NCI-H69 (cell line): ENCODE data around the gene ABHD10.
A peak's percentile ranks its signal among the peaks of the same experiment; 100 is the strongest.

Experiments
- DNase-seq: peaks from one replicate; lab custom pipeline; 2025; lab: John Stamatoyannopoulos, UW

The ABHD10 gene

DNA sequence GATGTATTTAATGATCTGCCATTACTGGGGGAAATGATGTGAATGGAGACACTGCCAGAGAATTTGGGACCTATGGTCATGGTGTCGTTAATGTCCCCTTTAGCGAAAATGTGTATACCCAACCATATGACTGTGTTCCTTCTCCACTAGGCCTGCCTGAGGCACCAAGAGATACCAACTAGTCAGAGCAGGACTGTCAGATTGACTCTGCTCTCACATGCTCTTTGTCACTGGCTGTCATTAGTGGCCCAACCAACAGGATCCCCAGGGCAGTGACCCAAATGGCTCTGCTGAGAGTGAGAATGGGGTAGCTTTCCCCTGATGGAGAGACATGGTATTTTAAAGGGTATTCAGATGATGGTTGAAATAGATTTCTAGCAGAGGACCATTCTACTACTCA is 22.7 kb downstream of the ABHD10 start:
- DNase-seq: no peak

- no peak for DNase-seq
Observed at GRCh38 chr3:112002096-112002971, 23.5 kb downstream of the ABHD10 start.

GRCh38 chr3:112003321-112004080 is 24.7 kb downstream of the ABHD10 start:
- no peak for DNase-seq

DNA sequence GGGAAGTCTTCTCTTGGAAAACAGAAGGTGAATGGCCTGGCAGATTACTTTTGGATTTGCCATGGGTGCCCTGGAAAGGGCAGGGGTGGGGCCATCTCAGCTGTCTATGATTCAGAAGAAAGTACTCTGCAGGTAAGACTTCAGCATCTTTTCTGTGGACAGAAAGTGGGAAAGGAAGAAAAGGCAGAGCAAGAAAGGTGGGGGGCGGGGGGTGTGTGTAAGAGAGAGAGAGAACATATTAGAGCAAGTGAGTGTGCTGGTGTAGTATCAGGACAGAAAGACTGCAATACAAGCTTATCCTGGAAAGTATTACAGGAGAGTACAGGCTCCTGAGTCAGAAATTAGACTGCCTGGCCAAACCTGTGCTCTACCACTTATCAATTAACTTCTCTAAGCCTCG is 25.4 kb downstream of the ABHD10 start:
- no peak for DNase-seq

DNA sequence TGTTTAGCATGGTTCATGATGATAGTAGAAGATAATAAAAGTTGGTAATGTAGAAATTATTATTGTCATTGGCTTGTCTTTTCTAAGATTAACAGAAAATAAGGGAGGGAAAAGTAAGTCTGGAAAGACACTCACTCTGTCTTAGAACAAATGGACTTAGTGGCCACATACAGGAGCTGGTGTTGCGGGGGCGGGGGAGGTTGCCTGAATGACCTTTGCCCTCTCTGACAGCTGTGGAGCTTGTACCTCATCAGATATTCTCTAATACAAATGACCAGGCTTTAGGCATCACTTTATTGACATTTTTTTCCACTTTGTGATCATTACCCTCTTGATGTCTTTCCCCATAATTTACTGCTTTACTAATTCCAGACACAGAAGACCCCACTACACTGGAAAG is 25.8 kb downstream of the ABHD10 start:
- DNase-seq: no peak

DNA sequence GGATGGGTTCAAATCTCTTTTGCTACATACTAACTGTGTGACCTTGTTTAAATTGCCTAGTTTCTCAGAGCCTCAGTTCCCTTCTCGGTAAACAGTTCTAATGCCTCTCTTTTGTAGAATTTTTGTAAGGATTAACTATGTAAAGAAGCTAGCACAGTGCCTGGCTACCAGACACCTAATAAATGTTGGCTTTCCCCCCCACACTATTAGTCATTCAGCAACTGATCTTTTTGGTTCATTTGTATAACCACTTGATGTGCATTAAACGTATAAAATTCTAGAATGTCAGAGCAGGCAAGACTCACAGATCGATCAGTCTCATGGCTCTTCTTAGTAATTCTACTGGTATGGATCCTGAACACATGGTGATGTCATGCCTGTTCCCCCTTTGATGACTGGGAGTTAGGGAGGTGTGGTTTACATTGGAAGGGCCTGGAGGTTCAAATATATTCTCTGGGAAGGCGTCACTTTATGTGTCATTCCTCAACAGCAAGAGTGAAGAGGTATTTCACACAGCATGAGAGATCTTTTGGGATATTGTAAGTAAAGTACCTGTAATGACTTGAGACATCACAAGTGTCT is 26.4 kb downstream of the ABHD10 start:
- DNase-seq: no peak

DNA sequence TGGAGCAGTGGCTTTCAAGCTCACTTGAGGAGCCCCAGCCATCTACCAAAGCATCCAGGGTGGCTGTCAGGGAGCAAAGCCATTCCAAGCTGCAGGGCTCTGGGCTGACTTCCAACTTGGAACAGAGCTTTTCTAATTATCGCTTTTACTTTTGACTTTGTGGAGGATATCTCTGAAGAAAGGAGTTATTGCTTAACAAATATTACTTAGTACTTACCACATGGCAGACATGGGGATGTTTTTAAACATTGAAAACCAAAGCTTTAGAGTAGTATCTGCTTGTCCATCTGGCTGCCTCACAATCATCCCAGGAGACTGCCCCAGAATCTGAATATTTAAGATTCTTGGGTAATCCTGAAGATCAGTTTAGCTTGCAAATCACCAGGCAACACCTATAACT is 28.8 kb downstream of the ABHD10 start:
- DNase-seq: peak; percentile 61

DNA sequence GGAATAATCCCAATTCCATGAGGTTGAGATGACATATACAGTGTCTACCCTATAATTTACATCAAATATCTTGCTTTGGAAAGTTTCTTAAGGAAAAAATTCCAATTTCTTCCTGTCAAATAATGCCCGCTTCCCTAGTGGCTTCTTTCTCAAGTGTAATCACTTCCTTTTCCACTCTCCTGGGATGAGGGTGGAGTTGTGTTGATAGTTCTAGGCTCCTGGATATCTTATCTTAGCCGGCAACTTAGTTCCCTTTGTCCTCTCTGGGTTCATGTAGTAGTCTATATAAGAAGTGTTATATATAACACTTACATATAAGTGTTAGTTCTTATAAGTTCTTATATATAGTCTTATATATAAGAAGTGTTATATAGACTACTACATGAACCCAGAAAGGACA is 30.8 kb downstream of the ABHD10 start:
- no peak for DNase-seq

DNA sequence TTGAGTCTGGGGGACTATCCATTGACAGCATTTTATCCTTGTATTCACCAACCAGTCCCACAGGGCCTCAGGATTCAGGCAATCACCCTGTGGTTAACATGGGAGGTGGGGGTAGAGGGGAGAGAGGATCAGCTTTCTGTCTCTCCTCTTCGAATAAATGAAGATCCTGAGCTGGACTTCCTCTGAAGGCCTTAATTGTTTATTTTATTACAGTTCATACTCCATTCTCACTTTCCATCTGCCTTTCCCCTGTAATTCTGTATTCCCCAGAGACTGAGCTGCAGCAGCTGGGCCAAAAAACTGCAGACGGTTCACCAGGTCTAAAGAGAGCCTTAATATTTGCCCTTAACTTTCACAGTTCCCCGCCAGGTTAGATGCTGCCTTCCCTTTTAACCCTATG is 31.8 kb downstream of the ABHD10 start:
- DNase-seq: peak; percentile 91

GRCh38 chr3:112011376-112011940 is 32.6 kb downstream of the ABHD10 start:
- DNase-seq: no peak

- DNase-seq: peak; percentile 33
Observed at GRCh38 chr3:112012205-112012992, 33.6 kb downstream of the ABHD10 start.

GRCh38 chr3:112013058-112013783 is 34.4 kb downstream of the ABHD10 start:
- peak; percentile 50 for DNase-seq

GRCh38 chr3:112013784-112014143 is 34.9 kb downstream of the ABHD10 start:
- no peak for DNase-seq

- DNase-seq: peak; percentile 40
Observed at GRCh38 chr3:112017091-112017490, 38.3 kb downstream of the ABHD10 start.

DNA sequence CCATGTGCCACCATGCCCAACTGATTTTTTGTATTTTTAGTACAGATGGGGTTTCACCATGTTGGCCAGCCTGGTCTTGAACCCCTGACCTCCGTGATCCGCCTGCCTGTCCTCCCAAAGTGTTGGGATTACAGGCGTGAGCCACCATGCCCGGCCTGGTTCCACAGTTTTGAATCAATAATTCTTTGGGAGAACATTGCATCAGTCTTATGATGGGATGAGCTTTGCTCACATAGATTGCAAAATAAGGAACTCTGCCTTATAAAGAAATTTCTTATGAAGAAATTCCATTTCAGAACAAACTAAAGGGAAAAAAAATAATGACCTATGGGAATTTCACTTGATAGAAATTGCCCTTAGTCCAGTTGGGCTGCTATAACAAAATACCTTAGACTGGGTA is 39.9 kb downstream of the ABHD10 start:
- DNase-seq: no peak

- DNase-seq: no peak
Observed at GRCh38 chr3:112019716-112020115, 40.9 kb downstream of the ABHD10 start.

DNA sequence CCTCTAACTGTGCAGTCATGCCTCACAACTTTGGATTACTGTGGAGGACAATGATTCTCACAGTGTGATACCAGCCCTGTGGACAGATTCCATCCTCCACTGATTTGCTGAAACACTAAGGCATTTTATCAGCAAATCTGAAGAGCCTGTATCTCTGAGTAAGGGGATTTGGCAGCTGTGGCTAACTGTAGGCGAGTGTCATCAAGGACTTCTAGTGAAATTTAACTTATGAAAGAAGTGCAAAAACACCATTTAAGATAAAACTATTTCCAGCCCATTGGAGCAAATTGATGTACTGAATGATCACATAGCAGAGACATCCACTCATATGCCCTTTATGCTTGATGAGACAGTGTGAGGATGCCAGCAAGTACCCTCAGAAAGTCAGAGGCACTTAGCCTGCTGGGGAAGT is 41.9 kb downstream of the ABHD10 start:
- DNase-seq: peak; percentile 28

DNA sequence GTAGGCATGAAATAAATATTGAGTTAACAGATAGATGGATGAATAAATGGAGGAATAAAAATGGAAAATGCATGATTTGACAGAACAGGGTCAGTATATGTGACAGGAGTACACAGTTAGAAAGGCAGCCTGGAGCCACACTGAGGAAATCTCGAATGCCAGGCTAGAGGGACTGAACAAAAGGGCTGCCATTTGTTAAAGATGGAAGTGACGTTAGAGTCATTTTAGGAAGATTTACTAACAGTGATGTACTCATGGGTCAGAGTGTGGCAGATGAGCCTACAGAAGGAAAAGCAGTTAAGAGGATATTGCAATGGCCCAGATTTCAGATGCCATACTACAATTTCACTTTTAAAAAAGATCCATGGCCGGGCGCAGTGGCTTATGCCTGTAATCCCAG is 48.3 kb downstream of the ABHD10 start:
- DNase-seq: no peak

DNA sequence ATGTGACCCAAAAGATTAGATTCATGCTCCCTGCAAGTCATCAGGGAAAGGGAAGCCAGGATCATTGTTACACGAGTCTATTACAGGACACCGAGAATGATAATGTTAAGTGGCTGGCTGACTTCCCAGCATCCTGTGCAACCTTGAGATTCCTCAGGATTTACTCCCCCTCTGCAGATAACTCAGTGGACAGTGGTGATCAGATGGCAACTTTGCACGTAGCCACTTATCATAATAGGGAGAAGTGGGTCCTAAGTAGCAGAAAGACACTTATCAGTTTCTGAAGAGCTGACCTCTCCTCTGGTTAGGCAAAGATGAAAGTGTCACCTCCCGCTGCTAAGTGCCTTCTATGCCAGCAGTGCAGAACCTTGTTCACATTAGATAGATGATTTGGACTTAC is 49.0 kb downstream of the ABHD10 start:
- DNase-seq: no peak

- no peak for DNase-seq
Observed at GRCh38 chr3:112030901-112031300, 52.1 kb downstream of the ABHD10 start.

DNA sequence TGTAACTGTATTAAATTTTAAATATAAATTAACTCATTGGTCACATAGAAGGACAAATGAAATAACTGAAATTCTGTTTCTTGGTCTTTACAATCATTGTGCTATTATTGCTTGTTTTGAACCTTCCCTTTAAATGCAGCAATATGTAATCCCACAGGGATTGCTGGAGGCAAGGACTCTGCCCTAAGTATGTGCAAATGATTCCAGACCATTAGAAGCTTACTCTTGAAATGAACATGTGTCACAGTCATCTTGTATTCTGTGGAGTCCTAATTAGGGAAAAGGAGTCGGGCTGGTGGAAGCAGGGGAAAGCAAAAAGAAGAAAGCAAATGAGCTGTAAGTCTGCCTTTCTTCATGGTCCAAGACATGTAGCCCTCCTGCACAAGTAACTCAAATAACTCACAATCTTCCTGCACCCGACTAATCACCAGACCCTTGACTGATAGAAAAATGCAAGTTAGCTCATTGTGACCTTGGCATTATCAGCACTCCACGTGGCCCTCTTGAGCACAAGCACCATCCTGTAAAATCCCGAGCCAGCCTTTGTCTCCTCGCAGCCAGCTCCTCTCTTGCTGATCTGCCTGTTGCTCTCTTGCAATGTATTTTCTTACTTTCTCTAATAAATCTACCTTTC is 53.4 kb downstream of the ABHD10 start:
- DNase-seq: peak; percentile 13
